CD14-positive monocyte (primary cell): ENCODE measurements around the gene PIGZ. TPM values are rescaled to one million over a fixed set of nuclear protein-coding genes. Genes with fewer than 3 reads are reported as not detected.

Source experiments
- DNase-seq, 3 donors: peaks; one replicate each; pipeline ENCODE4 v3.0.0-alpha.2; 2011 to 2022
- H2AFZ ChIP-seq: 2 replicates; pipeline ENCODE4 v1.6.0; 2012; ENCODE audit warnings: mild to moderate bottlenecking, low read depth, low read length, inconsistent platforms; ENCODE audit not compliant: insufficient read depth, poor library complexity, severe bottlenecking
- H3K27ac ChIP-seq, 2 donors: 1 replicate in 1 of 2; 2 replicates in 1 of 2; pipeline ENCODE4 v1.5.1; 2012 to 2013; ENCODE audit warnings: low read length in 2 of 2, control low read depth in 1 of 2, inconsistent platforms in 1 of 2, low read depth in 1 of 2, mild to moderate bottlenecking in 1 of 2
- H3K27me3 ChIP-seq, 2 donors: one replicate each; pipeline versions ENCODE4 v1.6.0 to v1.6.1; 2011 to 2013; ENCODE audit warnings: low read length in 2 of 2; ENCODE audit not compliant: control insufficient read depth in 2 of 2, insufficient read depth in 2 of 2
- H3K36me3 ChIP-seq, 2 donors: replicated peaks in 1 of 2; 1 replicate in 1 of 2; 2 replicates in 1 of 2; pipeline versions ENCODE4 v1.5.1 to v1.6.1; 2012 to 2013; ENCODE audit warnings: low read length in 2 of 2, control low read depth in 1 of 2, inconsistent platforms in 1 of 2, mild to moderate bottlenecking in 1 of 2; ENCODE audit not compliant: insufficient read depth in 2 of 2, control insufficient read depth in 1 of 2
- H3K4me1 ChIP-seq, 2 donors: 1 replicate in 1 of 2; 2 replicates in 1 of 2; pipeline versions ENCODE4 v1.5.1 to v1.6.1; 2012 to 2013; ENCODE audit warnings: low read length in 2 of 2, control low read depth in 1 of 2, inconsistent platforms in 1 of 2, mild to moderate bottlenecking in 1 of 2, moderate library complexity in 1 of 2; ENCODE audit not compliant: insufficient read depth in 2 of 2, control insufficient read depth in 1 of 2
- H3K4me2 ChIP-seq: replicated peaks from 2 replicates; pipeline ENCODE3; 2012; ENCODE audit warnings: low read length, moderate library complexity, mild to moderate bottlenecking; ENCODE audit not compliant: poor library complexity, severe bottlenecking; ENCODE audit errors: extremely low read depth
- H3K4me3 ChIP-seq, 3 experiments: fragments of 200-600 bp in 1 of 3; sonication (generic) in 1 of 3; replicated peaks in 1 of 3; 1 replicate in 2 of 3; 2 replicates in 1 of 3; pipeline ENCODE4 v1.5.1; 2011 to 2013; ENCODE audit warnings: low read length in 3 of 3, mild to moderate bottlenecking in 3 of 3, control low read depth in 2 of 3, low read depth in 2 of 3, inconsistent platforms in 1 of 3, moderate library complexity in 1 of 3
- H3K79me2 ChIP-seq: 2 replicates; pipeline ENCODE4 v1.6.0; 2012; ENCODE audit warnings: mild to moderate bottlenecking, control low read depth, inconsistent platforms, low read length, moderate library complexity; ENCODE audit not compliant: insufficient read depth
- H3K9ac ChIP-seq: 2 replicates; pipeline ENCODE4 v1.6.0; 2017; ENCODE audit warnings: low read length, mild to moderate bottlenecking; ENCODE audit not compliant: insufficient read depth, poor library complexity, severe bottlenecking
- H3K9me3 ChIP-seq, 2 donors: replicated peaks in 1 of 2; 1 replicate in 1 of 2; 2 replicates in 1 of 2; pipeline versions ENCODE4 v1.5.1 to v1.6.1; 2012 to 2013; ENCODE audit warnings: low read length in 2 of 2, control low read depth in 1 of 2; ENCODE audit not compliant: control insufficient read depth in 1 of 2, insufficient read depth in 1 of 2
- H4K20me1 ChIP-seq: 2 replicates; pipeline ENCODE4 v1.6.0; 2012; ENCODE audit warnings: mild to moderate bottlenecking, low read length, control low read depth, moderate library complexity; ENCODE audit not compliant: insufficient read depth
- H3K27ac Mint-ChIP-seq, 7 donors: one replicate each; pipeline ENCODE4 v1.8.0; 2020; ENCODE audit warnings: mild to moderate bottlenecking in 7 of 7, mixed read lengths in 7 of 7, moderate library complexity in 6 of 7, inconsistent platforms in 2 of 7
- H3K27me3 Mint-ChIP-seq, 3 donors: one replicate each; pipeline ENCODE4 v1.8.0; 2021 to 2022; ENCODE audit warnings: low read depth in 3 of 3, mild to moderate bottlenecking in 3 of 3, mixed read lengths in 3 of 3, moderate library complexity in 3 of 3, inconsistent platforms in 1 of 3
- H3K36me3 Mint-ChIP-seq, 2 donors: one replicate each; pipeline ENCODE4 v1.8.0; 2020; ENCODE audit warnings: mixed read lengths in 2 of 2, inconsistent platforms in 1 of 2, mild to moderate bottlenecking in 1 of 2
- H3K4me1 Mint-ChIP-seq: one replicate; pipeline ENCODE4 v1.8.0; 2020; ENCODE audit warnings: mild to moderate bottlenecking, mixed read lengths
- H3K4me3 Mint-ChIP-seq, 2 donors: one replicate each; pipeline ENCODE4 v1.8.0; 2020; ENCODE audit warnings: mild to moderate bottlenecking in 2 of 2, mixed read lengths in 2 of 2, moderate library complexity in 1 of 2
- H3K9me3 Mint-ChIP-seq, 7 donors: one replicate each; pipeline ENCODE4 v1.8.0; 2020 to 2022; ENCODE audit warnings: mixed read lengths in 7 of 7, mild to moderate bottlenecking in 6 of 7, moderate library complexity in 6 of 7, inconsistent platforms in 2 of 7
- WGBS: methylation state at CpG from one replicate; pipeline ENCODE4 v1.1.5; 2013; ENCODE audit warnings: missing lambda C conversion rate; ENCODE audit not compliant: insufficient coverage; 5-methylcytosine and 5-hydroxymethylcytosine counted together
- intact Hi-C, 2 donors: fragments of 100-400 bp; cut with micrococcal nuclease; formaldehyde crosslinking; loops; one replicate each; pipeline versions ENCODE4 v1.15.0 to v1.15.1; 2023
- polyA plus RNA-seq, 3 donors: library from polyadenylated mRNA; depleted of rRNA in 1 of 3; unstranded in 2 of 3; stranded (reverse) in 1 of 3; fragments of 300-500 nt in 2 of 3; fragments of >200 nt in 1 of 3; fragmentation: Illumina TruSeq in 2 of 3; gene quantifications; 1 replicate in 2 of 3; 2 replicates in 1 of 3; pipeline ENCODE4 v1.2.3, GENCODE V29; 2012 to 2021
- TF ChIP-seq, protein P1 (sequence below): fragments of 200-600 bp; IDR thresholded peaks from one replicate; pipeline ENCODE4 v1.8.0; 2022; ENCODE audit warnings: antibody characterized with exemption, mild to moderate bottlenecking

The PIGZ gene
- polyA plus RNA-seq, 3 donors = 1.6 to 3.8 (median 1.9) TPM

DNA sequence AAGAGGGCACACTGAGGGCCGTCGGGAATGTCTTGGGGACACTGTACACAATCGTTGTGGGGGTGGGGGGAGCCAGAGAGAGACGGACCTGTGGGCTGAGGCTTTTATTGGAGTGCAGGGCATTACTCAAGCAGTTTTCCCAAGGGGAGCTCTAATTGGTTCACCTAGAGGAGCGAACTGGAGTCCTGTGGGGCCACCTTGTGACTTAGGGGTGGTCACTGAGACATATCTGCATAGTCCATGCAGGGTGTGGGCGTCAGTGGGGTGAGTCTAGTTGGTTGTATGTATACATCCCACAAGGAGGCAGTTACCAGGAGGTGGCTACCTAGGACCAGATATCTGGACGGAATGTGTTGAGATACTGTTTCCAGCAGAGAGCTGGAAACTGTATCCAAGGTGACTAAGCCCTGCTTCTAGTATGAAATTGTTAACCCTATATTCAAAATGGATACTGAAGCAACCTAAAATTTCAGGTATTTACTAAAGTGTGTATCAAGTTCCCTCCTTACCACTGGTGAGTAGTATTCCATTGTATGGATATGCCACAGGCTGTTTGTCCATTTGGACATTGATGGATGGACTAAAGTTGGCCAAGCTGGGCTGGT lies 2.6 kb upstream of the PIGZ start:
- TF ChIP-seq, protein P1, sequence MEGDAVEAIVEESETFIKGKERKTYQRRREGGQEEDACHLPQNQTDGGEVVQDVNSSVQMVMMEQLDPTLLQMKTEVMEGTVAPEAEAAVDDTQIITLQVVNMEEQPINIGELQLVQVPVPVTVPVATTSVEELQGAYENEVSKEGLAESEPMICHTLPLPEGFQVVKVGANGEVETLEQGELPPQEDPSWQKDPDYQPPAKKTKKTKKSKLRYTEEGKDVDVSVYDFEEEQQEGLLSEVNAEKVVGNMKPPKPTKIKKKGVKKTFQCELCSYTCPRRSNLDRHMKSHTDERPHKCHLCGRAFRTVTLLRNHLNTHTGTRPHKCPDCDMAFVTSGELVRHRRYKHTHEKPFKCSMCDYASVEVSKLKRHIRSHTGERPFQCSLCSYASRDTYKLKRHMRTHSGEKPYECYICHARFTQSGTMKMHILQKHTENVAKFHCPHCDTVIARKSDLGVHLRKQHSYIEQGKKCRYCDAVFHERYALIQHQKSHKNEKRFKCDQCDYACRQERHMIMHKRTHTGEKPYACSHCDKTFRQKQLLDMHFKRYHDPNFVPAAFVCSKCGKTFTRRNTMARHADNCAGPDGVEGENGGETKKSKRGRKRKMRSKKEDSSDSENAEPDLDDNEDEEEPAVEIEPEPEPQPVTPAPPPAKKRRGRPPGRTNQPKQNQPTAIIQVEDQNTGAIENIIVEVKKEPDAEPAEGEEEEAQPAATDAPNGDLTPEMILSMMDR = no peak
- Histone ChIP-seq H3K9me3 (peaks cover 0 to 7% of the 10 kb centered on the region in 2 donors), H3K9ac (no peak overlapping the region), H3K27me3 (no peaks in the 10 kb centered on the region), H3K79me2 (peaks cover 10% of the 10 kb centered on the region), H3K4me3 (no peak overlapping the region), H3K4me2 (no peak overlapping the region), H3K4me1 (peaks cover 12 to 13% of the 10 kb centered on the region in 2 donors), H3K27ac (no peak overlapping the region), H4K20me1 (no peaks in the 10 kb centered on the region), H3K36me3 (no peaks in the 10 kb centered on the region), H2AFZ (no peak overlapping the region)
- H3K27me3 Mint-ChIP-seq = peaks cover 17 to 23% (median 17%) of the 10 kb centered on the region in 3 donors
- H3K27ac Mint-ChIP-seq = no peak overlapping the region
- intact Hi-C loops = loop anchor here in 1 of 2 donors (2.0 kb wide), 1 partner anchor 132 kb away; no protein-coding TSS in a partner anchor
- WGBS = 83% methylated on average over 2 of the region's 7 CpGs
- H3K36me3 Mint-ChIP-seq = peaks cover 5 to 12% of the 10 kb centered on the region in 2 donors
- no peak overlapping the region for H3K4me3 Mint-ChIP-seq
- H3K9me3 Mint-ChIP-seq = peaks cover 0 to 6% (median 2%) of the 10 kb centered on the region in 7 donors
- DNase-seq = no peak
- H3K4me1 Mint-ChIP-seq = peaks cover 16% of the 10 kb centered on the region

DNA sequence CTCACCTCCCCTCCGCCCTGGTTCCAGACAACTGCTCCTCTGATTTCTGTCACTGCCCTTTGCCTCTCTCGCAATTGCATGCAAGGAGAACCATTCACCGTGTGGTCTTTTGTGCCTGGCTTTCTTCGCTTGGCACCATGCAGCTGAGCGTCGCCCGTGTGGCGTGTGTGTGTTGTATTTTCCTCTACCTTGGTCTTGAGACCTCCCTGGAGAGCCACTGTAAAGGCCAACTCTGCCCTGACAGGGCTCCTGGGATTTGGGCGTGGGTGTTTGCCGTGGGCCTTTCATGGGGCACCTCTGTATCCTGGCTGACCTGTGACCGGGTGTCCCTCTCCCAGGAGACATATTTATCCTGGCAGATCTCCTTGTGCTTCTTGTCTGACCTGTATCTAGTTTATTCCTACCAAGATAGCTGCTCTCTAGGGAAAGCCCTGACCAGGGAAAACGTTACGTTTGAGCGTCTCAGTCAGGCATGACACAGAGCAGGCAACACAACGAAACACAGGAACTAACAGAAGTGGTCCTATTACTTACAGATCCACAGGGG lies 2.0 kb upstream of the PIGZ start:
- intact Hi-C loops = loop anchor here in 1 of 2 donors (2.0 kb wide), 1 partner anchor 132 kb away; no protein-coding TSS in a partner anchor
- no peak for DNase-seq
- Mint-ChIP-seq H3K4me3 (peak overlapping the region; percentile 62 to 66), H3K27me3 (peaks cover 16 to 23% (median 17%) of the 10 kb centered on the region in 3 donors), H3K27ac (peak overlapping the region in 1 of 7 donors; percentile 25), H3K9me3 (peaks cover 0 to 10% (median 8%) of the 10 kb centered on the region in 7 donors), H3K36me3 (peaks cover 9 to 15% of the 10 kb centered on the region in 2 donors), H3K4me1 (peaks cover 16% of the 10 kb centered on the region)
- H3K4me3 ChIP-seq = no peak overlapping the region
- peaks cover 10% of the 10 kb centered on the region for H3K79me2 ChIP-seq
- no peak overlapping the region for H3K9ac ChIP-seq
- TF ChIP-seq, protein P1 = no peak
- H3K4me2 ChIP-seq = no peak overlapping the region
- peaks cover 0 to 12% of the 10 kb centered on the region in 2 donors for H3K9me3 ChIP-seq
- no peaks in the 10 kb centered on the region for H3K36me3 ChIP-seq
- peaks cover 12 to 13% of the 10 kb centered on the region in 2 donors for H3K4me1 ChIP-seq
- H3K27ac ChIP-seq = no peak overlapping the region
- H4K20me1 ChIP-seq = no peaks in the 10 kb centered on the region
- H3K27me3 ChIP-seq = no peaks in the 10 kb centered on the region
- no peak overlapping the region for H2AFZ ChIP-seq
- 97% methylated on average over 15 of the region's 15 CpGs for WGBS
